HG03439 (cell line): Measurements from ENCODE around the gene CACHD1.
"Not testable (repeated sequence)": the region's sequence is repeated elsewhere in the genome, so short reads cannot be mapped to it uniquely, and the experiment has no call there.

ENCODE experiments used
- ATAC-seq: cut with Tn5 transposase; IDR thresholded peaks from one replicate; pipeline ENCODE4 v1.9.1; 2021; ENCODE audit warnings: mild to moderate bottlenecking, moderate library complexity; ENCODE audit not compliant: unreplicated experiment

Gene CACHD1

DNA sequence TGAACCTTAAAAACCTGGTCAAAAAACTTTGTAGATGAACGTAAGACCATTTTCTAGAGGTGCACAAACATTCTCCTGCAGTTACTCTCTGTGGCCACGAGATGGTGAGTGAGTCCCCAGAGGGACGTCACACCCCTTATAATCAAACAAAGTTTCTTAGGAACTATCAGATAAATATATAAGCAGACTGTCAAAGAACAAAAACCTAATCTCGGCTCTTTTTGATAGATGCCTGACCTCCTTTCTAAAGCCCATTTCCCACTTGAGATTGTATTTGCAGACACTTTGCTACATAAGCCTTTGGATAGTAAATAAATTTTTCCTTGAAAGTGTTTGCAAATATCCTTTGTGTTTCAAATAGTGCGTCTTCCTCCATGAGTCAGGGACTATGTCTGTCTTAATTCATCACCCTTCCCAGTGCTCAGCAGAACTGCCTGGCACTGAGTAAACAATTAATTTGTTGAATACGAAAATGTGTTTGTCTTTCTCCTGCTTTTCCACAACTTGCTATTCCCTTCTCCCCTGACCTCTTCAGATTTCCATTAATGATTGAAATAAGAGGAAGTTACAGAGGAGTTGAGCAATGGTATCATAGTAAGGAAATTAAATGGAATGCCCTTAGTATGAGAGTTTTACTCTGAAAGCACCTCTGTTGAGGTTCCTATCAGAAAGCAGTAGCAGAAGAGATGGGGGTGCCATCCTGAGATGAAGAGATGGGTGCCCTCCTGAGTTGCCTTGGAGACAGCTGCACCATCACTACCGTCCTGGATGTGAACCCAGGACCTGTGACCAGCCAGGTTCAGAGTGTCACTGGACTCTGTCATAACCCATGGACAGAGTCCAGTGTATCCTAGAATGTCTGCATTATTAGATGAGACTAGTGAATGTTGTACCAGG lies 217.1 kb downstream of the CACHD1 start:
- peak; percentile 73 for ATAC-seq

- no peak for ATAC-seq
These were observed 217.9 kb downstream of the CACHD1 start for GRCh38 chr1:64687725-64688327.

- no peak for ATAC-seq
These were observed 221.7 kb downstream of the CACHD1 start for GRCh38 chr1:64691626-64692025.

- no peak for ATAC-seq
These were observed 223.0 kb downstream of the CACHD1 start for GRCh38 chr1:64692911-64693310.

DNA sequence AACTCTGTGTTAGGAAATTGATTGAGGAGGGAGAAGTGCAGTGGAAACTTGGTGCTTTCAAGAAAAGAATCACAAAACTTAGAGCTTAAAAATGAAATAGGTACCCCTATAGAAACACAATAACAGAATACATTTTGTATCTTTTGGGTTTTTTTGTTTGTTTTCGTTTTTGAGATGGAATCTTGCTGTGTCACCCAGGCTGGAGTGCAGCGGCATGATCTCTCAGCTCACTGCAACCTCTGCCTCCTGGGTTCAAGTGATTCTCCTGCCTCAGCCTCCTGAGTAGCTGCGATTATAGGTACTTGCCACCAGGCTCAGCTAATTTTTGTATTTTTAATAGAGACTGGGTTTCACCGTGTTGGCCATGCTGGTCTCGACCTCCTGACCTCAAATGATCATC lies 223.5 kb downstream of the CACHD1 start:
- no peak for ATAC-seq

- ATAC-seq = no peak
These were observed 226.9 kb downstream of the CACHD1 start for GRCh38 chr1:64696879-64697278.

DNA sequence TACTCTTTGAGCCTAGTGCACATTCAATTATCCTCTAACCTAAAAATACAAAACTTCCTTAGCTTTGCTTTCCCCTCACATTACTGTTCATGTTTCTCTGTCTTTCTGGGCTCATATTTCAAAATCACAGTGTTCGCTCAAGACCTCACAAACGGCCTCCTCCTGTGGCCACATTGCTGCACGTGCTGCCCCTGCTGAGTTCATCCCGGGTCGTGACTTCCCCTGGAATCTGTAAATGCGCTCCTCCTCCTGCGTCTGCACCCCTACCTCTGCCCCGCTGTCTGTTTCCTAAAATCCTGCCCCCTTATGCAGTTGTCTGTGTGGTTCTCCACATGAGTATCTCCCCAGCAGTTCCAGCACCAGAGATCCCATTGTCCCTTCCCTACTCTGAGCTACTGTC lies 229.4 kb downstream of the CACHD1 start:
- no peak for ATAC-seq

GRCh38 chr1:64701071-64701470 lies 231.1 kb downstream of the CACHD1 start:
- ATAC-seq = no peak

DNA sequence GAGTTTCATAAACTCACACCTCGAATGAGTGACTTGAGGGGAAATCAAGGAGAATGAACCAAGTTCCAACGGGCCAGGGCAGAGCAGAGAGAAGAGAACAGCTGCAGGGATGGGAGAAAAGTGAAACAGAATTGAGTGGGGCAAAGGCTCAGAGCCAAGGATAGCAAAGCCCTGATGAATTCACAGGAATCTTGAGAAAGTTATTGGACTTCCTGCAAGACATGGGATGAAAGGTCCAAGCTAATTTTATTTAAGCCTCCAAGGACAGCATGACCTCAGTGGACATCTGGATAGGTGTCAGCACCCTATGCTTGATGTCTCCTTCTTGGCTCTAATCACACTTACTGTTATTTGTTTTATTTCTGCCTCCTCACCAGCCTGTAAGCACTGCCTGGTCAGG lies 232.0 kb downstream of the CACHD1 start:
- ATAC-seq = no peak

DNA sequence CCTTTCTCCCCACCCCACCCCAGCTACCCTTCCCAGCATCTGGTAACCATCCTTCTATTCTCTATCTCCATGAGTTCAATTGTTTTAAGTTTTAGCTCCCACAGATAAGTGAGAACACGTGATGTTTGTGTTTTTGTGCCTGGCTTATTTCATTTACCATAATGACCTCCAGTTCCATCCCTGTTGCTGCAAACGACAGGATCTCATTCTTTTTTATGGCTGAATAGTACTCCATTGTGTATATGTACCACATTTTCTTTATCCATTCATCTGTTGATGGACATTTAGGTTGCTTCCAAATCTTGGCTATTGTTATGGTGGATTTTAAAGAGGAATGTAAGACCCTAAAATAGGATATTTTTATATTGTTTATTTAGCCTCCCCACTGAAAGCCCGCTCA lies 232.7 kb downstream of the CACHD1 start:
- ATAC-seq = not testable (repeated sequence)

GRCh38 chr1:64703600-64703999 lies 233.7 kb downstream of the CACHD1 start:
- ATAC-seq = no peak

GRCh38 chr1:64705591-64705990 lies 235.7 kb downstream of the CACHD1 start:
- no peak for ATAC-seq

DNA sequence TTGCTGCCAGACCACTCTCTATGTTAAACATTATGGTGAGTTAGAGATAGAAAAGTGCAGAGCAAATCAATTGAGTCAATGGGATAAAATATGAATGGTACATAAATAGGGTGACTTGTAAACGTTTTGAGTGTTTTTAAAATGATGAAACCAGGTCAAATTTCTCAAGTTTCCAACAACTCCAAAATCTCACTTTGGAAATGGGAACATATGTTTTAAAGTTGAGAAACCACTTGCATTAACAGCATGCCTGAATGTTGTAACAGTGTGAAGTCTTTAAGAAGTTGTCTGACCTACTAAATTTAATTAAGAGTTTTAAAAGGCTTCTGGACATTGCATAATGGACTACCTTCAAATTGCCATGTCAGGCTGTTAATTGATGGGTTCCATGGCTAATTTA lies 241.3 kb downstream of the CACHD1 start:
- ATAC-seq = no peak

DNA sequence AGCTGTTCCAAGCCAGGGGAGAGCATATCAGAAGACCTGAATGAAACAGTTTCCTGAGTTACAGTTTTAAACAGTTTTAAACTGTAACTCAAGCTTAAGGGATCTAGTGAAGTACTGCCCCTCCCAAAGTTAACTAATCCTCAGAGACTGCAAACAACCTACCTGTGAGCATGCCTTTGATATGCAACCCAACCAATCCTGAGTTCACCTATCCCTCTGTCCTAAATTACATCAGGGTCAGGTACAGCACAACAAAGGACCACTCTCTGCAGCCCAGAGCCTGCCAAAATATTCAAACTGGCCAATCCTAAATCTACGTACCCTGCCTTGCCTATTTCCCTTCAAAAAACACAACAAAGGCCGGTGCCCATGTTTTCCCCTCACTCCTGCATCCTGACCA lies 242.1 kb downstream of the CACHD1 start:
- ATAC-seq = no peak

GRCh38 chr1:64715186-64715585 lies 245.3 kb downstream of the CACHD1 start:
- ATAC-seq = no peak

- ATAC-seq = no peak
These were observed 251.2 kb downstream of the CACHD1 start for GRCh38 chr1:64721135-64721534.

- no peak for ATAC-seq
These were observed 251.7 kb downstream of the CACHD1 start for GRCh38 chr1:64721576-64722145.

- ATAC-seq = no peak
These were observed 257.9 kb downstream of the CACHD1 start for GRCh38 chr1:64727861-64728260.

DNA sequence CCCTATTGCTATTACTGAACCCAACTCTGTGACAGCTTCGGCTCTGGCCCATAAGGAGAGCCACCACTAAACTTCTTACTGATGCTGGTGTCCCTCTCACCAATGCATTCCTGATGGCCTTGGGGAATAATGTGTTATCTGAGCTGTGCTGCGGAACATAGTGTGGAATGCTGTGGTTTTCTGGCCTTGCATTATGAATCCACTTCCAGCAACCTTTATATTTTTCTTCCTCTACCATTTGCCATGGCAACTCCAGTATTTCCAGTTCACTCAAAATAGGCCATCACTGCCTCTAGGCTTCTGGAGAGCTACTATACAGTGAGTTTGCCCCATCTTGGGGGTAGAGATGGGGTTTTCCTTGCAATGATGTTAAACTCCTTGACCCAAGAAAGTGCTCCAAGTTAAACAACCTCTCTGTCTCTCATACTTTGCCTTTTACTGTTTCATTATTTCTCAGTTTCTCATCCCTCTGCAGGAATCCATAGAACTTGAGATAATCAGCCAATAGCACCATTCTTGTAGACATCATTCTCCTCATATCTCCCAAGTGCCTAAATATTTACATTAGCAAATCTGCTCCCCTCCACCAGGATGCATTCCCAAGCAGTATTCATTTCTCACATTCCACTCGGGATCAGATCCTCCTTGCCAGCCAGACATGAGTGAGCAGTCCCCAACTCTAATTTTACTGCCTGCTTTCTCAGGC lies 263.8 kb downstream of the CACHD1 start:
- no peak for ATAC-seq

DNA sequence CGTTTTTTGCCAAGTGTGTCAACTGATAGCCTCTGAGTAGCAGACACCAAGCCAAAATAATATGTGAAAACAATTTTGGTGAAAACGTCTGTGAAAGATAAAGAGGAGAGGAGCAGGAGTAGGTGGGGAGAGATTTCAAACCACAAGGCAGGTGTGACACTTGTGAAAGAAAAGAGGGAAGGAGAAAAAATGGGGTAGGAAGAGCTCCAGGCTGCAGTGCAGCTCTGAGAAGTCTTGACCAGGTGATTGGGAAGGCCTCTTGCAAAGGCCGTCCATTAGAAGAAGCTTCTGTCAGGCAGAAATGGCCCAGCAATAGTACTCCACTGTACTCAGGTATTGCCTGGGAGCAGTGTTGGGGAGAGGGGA lies 264.3 kb downstream of the CACHD1 start:
- no peak for ATAC-seq

- ATAC-seq = not testable (repeated sequence)
These were observed 270.8 kb downstream of the CACHD1 start for GRCh38 chr1:64740687-64741086.
